Colonic mucosa (tissue), 4 donors: ENCODE data around the gene NCAPG. TPM values are rescaled to one million over a fixed set of nuclear protein-coding genes. Genes with fewer than 3 reads are reported as not detected.

ENCODE experiments used
- DNase-seq: peaks from one replicate; pipeline ENCODE4 v3.0.0-alpha.2; 2020
- H3K27ac ChIP-seq: fragments of 200-600 bp; one replicate; pipeline ENCODE4 v1.8.0; 2021
- H3K27me3 ChIP-seq: fragments of 200-600 bp; one replicate; pipeline ENCODE4 v1.8.0; 2021
- H3K36me3 ChIP-seq: fragments of 200-600 bp; one replicate; pipeline ENCODE4 v1.8.0; 2021
- H3K4me1 ChIP-seq: fragments of 200-600 bp; one replicate; pipeline ENCODE4 v1.8.0; 2021; ENCODE audit warnings: mild to moderate bottlenecking
- H3K4me3 ChIP-seq: fragments of 200-600 bp; one replicate; pipeline ENCODE4 v1.8.0; 2021
- H3K9ac ChIP-seq, 2 donors: one replicate each; pipeline ENCODE4 v1.7.0; 2013; ENCODE audit warnings: control low read depth in 2 of 2, low read depth in 2 of 2, low read length in 2 of 2
- H3K9me3 ChIP-seq: fragments of 200-600 bp; one replicate; pipeline ENCODE4 v1.8.0; 2021
- intact Hi-C: fragments of 100-400 bp; cut with DNase I; formaldehyde crosslinking; loops from one replicate; pipeline ENCODE4 v1.14.1; 2022
- total RNA-seq, 2 donors: library from RNA; stranded (reverse); fragmentation: NEBNext Ultra II Directional in 1 of 2; extraction: Animal tissue kit (Norgen Biotek cat#: 25700) in 1 of 2; gene quantifications; one replicate each; pipeline ENCODE4 v1.2.1, GENCODE V29; 2021
- TF ChIP-seq, protein P1 (sequence below): fragments of 200-600 bp; IDR thresholded peaks from one replicate; pipeline ENCODE4 v1.8.0; 2022; ENCODE audit warnings: antibody characterized with exemption, mild to moderate bottlenecking
- donor health status: healthy.
- donor health status: DM: no; HTN: no; CAD: no.
- donor health status: DM: no; HTN: no; CAD: no.

The NCAPG gene, protein sequence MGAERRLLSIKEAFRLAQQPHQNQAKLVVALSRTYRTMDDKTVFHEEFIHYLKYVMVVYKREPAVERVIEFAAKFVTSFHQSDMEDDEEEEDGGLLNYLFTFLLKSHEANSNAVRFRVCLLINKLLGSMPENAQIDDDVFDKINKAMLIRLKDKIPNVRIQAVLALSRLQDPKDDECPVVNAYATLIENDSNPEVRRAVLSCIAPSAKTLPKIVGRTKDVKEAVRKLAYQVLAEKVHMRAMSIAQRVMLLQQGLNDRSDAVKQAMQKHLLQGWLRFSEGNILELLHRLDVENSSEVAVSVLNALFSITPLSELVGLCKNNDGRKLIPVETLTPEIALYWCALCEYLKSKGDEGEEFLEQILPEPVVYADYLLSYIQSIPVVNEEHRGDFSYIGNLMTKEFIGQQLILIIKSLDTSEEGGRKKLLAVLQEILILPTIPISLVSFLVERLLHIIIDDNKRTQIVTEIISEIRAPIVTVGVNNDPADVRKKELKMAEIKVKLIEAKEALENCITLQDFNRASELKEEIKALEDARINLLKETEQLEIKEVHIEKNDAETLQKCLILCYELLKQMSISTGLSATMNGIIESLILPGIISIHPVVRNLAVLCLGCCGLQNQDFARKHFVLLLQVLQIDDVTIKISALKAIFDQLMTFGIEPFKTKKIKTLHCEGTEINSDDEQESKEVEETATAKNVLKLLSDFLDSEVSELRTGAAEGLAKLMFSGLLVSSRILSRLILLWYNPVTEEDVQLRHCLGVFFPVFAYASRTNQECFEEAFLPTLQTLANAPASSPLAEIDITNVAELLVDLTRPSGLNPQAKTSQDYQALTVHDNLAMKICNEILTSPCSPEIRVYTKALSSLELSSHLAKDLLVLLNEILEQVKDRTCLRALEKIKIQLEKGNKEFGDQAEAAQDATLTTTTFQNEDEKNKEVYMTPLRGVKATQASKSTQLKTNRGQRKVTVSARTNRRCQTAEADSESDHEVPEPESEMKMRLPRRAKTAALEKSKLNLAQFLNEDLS
- 10 to 100 TPM; 10.7 to 38.8 TPM for total RNA-seq

GRCh38 chr4:17810260-17811077 is at the start of gene NCAPG, which contains the start of gene DCAF16:
Gene NCAPG, plus strand, starts transcription at chr4:17810979. Its CDS starts 99 bp downstream, at chr4:17811078.
Gene DCAF16, minus strand, starts transcription at chr4:17810757. Its CDS starts 6,616 bp downstream, at chr4:17804141.
- Histone ChIP-seq H3K27me3 (no peaks in the 10 kb centered on the region), H3K36me3 (no peaks in the 10 kb centered on the region), H3K27ac (peak within 1 kb of the TSS; percentile 92), H3K9me3 (no peaks in the 10 kb centered on the region), H3K4me3 (peak within 1 kb of the TSS; percentile 95), H3K9ac (peak within 1 kb of the TSS; percentile 81 to 98), H3K4me1 (peaks cover 30% of the 10 kb centered on the region)
- intact Hi-C loops, result loop anchor here (5.0 to 10.0 kb wide), 2 partner anchors 212 to 564 kb away; partner anchors contain the start of gene LCORL
- TF ChIP-seq, protein P1, sequence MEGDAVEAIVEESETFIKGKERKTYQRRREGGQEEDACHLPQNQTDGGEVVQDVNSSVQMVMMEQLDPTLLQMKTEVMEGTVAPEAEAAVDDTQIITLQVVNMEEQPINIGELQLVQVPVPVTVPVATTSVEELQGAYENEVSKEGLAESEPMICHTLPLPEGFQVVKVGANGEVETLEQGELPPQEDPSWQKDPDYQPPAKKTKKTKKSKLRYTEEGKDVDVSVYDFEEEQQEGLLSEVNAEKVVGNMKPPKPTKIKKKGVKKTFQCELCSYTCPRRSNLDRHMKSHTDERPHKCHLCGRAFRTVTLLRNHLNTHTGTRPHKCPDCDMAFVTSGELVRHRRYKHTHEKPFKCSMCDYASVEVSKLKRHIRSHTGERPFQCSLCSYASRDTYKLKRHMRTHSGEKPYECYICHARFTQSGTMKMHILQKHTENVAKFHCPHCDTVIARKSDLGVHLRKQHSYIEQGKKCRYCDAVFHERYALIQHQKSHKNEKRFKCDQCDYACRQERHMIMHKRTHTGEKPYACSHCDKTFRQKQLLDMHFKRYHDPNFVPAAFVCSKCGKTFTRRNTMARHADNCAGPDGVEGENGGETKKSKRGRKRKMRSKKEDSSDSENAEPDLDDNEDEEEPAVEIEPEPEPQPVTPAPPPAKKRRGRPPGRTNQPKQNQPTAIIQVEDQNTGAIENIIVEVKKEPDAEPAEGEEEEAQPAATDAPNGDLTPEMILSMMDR, result no peak
- DNase-seq, result peak; percentile 100

DNA sequence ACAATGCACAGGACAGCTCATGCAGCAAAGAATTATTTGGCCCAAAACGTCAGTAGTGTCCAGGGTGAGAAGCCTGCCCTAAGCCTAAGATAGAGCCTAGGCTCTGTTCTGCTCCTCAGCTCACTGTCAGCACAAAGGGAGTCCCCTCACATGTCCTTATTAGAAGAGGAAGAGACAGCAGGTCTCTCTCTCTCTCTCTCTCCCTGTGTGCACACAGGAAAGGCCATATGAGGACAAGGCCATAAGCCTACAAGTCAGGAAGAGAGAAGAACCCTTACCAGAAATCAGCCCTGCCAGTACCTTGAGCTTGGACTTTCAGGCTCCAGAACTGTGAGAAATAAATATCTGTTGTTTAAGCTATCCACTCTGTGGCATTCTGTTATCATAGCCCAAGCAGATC is 49.7 kb upstream of the NCAPG start:
- TF ChIP-seq, protein P1, result no peak
- H3K4me3 ChIP-seq, result no peak overlapping the region
- no peaks in the 10 kb centered on the region for H3K4me1 ChIP-seq
- no peaks in the 10 kb centered on the region for H3K9me3 ChIP-seq
- no peak for DNase-seq
- no peak overlapping the region for H3K27ac ChIP-seq
- intact Hi-C loops, result no loop called here
- no peaks in the 10 kb centered on the region for H3K36me3 ChIP-seq
- H3K27me3 ChIP-seq, result no peaks in the 10 kb centered on the region
- H3K9ac ChIP-seq, result no peak overlapping the region

- Histone ChIP-seq H3K36me3 (no peaks in the 10 kb centered on the region), H3K9ac (no peak overlapping the region), H3K27me3 (no peaks in the 10 kb centered on the region), H3K4me1 (no peaks in the 10 kb centered on the region), H3K4me3 (no peak overlapping the region), H3K9me3 (no peaks in the 10 kb centered on the region), H3K27ac (no peak overlapping the region)
- TF ChIP-seq, protein P1, result no peak
- intact Hi-C loops, result no loop called here
- no peak for DNase-seq
Measured at GRCh38 chr4:17762726-17763125, 48.1 kb upstream of the NCAPG start.

DNA sequence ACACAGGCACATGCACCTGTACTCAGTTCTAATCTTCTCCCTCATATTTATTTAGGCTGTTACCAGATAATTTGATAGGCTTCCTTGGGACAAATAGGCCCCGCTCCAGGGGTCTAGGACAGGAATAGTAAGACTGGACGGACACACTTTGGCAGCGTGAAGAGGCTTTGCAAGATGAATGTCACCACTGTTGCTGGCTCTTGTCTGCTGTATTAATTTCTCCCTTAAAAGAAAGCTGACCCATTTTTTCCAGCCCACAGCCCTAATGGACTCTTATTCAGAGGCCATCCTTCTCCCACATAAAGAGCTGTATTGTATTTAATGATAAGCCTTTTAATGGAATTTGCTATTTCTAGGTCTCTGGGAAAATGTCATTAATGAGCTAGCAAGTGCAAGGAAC is 47.4 kb upstream of the NCAPG start:
- no peaks in the 10 kb centered on the region for H3K36me3 ChIP-seq
- no peak for DNase-seq
- H3K4me1 ChIP-seq, result no peaks in the 10 kb centered on the region
- H3K9me3 ChIP-seq, result no peaks in the 10 kb centered on the region
- H3K27ac ChIP-seq, result no peak overlapping the region
- intact Hi-C loops, result no loop called here
- H3K9ac ChIP-seq, result no peak overlapping the region
- TF ChIP-seq, protein P1, result no peak
- no peaks in the 10 kb centered on the region for H3K27me3 ChIP-seq
- H3K4me3 ChIP-seq, result no peak overlapping the region
